ENCODE data around the gene CFAP119.

The CFAP119 gene

DNA sequence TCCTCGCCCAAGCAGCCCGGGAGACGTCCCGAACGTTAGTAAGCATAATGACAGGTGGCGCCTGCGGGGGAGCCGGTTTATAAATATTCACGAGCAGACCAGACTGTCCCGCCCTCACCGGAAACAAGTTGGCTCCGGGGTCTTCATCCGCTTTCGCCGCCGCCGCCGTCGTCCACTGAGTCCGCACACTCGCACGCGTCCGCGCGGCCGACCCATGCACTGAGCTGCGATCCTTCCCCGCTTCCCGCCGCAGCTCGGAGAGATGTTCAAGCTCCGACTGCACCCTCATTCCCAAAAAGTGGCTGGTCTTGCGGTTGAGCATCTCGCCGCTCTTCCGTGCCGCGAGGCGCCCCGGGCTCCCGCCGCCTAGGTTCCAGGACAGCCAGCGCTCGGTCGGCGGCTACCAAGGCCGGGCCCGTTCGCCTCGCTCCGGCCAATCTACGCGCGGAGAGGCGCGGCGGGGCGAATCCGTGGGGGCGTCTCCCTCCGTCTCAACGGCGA lies 385 bp downstream of the CFAP119 start:
- DNase-seq (ENCODE audit: low spot score), result peak; percentile 73
- in situ Hi-C loops (cut with MboI; ENCODE audit: low sequenced_read_pairs, unreplicated experiment), result no loop called here
- TF ChIP-seq, protein P1, sequence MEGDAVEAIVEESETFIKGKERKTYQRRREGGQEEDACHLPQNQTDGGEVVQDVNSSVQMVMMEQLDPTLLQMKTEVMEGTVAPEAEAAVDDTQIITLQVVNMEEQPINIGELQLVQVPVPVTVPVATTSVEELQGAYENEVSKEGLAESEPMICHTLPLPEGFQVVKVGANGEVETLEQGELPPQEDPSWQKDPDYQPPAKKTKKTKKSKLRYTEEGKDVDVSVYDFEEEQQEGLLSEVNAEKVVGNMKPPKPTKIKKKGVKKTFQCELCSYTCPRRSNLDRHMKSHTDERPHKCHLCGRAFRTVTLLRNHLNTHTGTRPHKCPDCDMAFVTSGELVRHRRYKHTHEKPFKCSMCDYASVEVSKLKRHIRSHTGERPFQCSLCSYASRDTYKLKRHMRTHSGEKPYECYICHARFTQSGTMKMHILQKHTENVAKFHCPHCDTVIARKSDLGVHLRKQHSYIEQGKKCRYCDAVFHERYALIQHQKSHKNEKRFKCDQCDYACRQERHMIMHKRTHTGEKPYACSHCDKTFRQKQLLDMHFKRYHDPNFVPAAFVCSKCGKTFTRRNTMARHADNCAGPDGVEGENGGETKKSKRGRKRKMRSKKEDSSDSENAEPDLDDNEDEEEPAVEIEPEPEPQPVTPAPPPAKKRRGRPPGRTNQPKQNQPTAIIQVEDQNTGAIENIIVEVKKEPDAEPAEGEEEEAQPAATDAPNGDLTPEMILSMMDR (IDR thresholded peaks at IDR 0.05; ENCODE audit: borderline replicate concordance, control extremely low read depth, extremely low read depth, insufficient read depth, missing control alignments), result no peak

DNA sequence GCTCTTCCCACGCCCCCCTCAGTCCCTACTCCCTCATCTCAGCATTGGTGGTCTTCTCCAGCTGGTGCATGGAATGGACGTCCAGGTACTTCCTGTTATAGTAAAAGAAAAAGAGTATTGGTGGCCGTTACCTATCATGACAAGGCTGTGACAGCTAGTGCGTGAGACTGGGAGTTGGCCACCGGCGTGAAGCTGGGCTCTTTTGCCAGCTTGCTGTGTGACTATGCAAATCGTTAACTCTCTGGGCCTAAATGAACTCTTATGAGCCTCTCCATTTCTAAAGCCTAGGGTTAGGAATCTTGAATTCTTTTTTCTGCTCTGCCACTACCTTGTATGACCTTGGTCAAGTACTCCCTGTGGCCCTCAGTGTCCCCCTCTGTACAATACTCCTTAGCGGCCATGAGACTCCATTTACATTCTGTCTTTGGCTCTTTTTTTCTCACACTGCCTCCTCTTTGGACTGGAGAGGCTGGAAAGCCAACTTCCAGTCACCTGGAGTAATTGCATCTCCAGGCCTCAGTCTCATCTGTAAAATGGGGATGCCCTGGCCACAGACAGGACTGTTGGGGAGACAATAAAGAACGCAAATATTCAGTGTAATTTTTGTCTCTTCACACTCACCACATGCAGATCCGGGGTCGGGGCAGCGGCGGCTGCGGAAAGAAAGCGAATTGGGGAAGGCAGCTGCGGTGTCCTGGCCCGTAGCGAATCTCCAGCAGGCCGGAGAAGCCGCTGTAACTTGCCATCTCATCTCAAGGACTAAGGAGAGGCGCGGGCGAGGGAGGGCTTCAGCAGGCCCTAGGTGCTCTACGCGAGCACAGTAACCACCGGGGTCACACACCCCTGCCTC lies 1.1 kb downstream of the CFAP119 start:
- in situ Hi-C loops (cut with MboI; ENCODE audit: low sequenced_read_pairs, unreplicated experiment), result no loop called here
- no peak for DNase-seq (ENCODE audit: low spot score)
- TF ChIP-seq, protein P1 (IDR thresholded peaks at IDR 0.05; ENCODE audit: borderline replicate concordance, control extremely low read depth, extremely low read depth, insufficient read depth, missing control alignments), result no peak

DNA sequence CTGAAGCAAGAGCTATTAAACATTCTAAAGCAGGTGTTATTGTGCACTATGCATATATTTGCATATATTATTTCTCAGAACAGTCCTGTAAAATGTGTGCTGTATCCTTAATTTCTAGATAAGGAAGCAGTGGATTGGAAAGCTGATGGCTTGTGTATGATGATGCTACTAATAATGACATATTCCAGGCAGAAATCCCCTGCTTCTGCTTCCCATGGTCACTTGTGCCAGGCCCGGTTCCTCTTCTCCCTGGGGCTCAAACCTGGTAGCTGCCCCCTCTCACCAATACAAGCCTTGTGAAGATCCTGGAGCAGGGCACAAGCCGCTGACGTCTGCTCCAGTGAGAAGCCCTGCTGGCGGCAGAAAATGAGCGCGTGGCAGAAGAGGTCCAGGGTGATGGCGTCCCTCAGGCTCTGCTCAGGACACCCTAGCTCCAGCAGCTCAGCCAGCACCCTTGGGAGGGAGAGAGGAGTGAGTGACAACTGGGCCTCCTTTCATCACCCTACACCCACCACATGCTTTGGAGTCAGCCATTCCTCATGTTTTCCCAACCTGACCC lies 1.8 kb downstream of the CFAP119 start:
- in situ Hi-C loops (cut with MboI; ENCODE audit: low sequenced_read_pairs, unreplicated experiment), result no loop called here
- TF ChIP-seq, protein P1 (IDR thresholded peaks at IDR 0.05; ENCODE audit: borderline replicate concordance, control extremely low read depth, extremely low read depth, insufficient read depth, missing control alignments), result no peak
- no peak for DNase-seq (ENCODE audit: low spot score)

DNA sequence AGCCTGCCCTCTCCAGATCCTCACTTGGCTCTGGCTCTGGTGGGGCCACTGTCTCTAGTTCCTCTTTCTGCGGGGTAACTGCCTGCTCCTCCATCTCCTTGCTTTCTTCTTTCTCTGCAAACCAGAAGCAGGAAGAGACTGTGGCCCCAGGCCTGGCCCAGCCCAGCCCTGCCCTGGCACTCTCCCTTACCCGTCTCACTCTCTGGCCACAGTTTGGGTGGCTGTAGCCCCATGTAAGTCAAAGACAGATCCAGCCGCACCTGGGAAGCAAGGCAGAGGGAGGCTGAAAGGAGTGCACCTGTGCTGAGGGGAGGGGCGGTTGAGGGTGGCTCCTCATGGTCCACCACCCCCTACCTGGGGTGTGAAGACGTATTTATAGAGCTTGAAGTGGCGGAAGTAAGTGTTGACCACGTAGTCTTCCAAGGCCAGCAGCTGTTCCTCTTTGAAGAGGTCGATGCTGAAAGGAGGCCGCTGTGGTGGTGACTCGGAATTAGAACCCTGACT lies 2.8 kb downstream of the CFAP119 start:
- DNase-seq (ENCODE audit: low spot score), result no peak
- in situ Hi-C loops (cut with MboI; ENCODE audit: low sequenced_read_pairs, unreplicated experiment), result no loop called here
- TF ChIP-seq, protein P1 (IDR thresholded peaks at IDR 0.05; ENCODE audit: borderline replicate concordance, control extremely low read depth, extremely low read depth, insufficient read depth, missing control alignments), result no peak

DNA sequence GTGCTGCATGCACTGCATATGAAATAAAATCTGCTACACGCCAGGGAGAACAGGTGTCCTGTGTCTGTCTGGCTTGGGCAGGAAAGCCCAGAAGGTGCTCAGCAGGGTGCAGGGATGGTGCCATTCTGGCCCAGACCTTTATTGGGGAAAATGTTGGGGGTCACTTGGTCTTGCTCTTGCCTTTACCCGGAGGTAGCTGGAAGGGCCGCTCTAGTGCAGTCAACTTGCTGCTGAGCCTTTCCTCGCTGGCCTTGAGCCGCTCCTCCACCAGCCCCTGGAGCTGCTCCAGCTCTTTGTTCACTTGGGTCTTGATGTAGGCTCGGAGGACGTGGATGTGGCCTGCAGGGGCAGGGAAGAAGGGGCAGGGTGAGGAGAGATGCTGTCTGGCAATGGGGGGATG lies 4.5 kb downstream of the CFAP119 start:
- no peak for DNase-seq (ENCODE audit: low spot score)
- TF ChIP-seq, protein P1 (IDR thresholded peaks at IDR 0.05; ENCODE audit: borderline replicate concordance, control extremely low read depth, extremely low read depth, insufficient read depth, missing control alignments), result no peak
- in situ Hi-C loops (cut with MboI; ENCODE audit: low sequenced_read_pairs, unreplicated experiment), result no loop called here

DNA sequence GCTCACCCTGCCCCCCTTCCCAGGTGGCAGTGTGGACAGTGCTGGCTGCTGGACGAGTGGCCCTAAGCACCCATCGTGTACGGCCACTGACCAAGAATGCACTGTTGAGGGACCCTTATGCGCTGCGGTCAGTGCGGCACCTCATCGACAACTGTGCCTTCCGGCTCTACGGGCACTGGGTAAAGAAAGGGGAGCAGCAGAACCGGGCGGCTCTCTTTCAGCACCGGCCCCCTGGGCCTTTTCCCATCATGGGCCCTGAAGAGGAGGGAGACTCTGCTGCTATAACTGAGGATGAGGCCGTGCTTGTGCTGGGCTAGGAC lies 5.1 kb downstream of the CFAP119 start:
- TF ChIP-seq, protein P1 (IDR thresholded peaks at IDR 0.05; ENCODE audit: borderline replicate concordance, control extremely low read depth, extremely low read depth, insufficient read depth, missing control alignments), result no peak
- in situ Hi-C loops (cut with MboI; ENCODE audit: low sequenced_read_pairs, unreplicated experiment), result no loop called here
- DNase-seq (ENCODE audit: low spot score), result no peak
